Activated T-helper 1 cell treated with anti-CD3 and anti-CD28 coated beads, Interleukin-2, amount 50 U/mL, for 16 hours (primary cell): Measurements from ENCODE around the gene REG3G.

Experiments
- DNase-seq, 2 donors: peaks; one replicate each; pipeline ENCODE4 v3.0.0-alpha.2; 2020; ENCODE audit warnings: low read depth in 1 of 2, low spot score in 1 of 2

The REG3G gene

GRCh38 chr2:79025421-79025820 lies at the start of gene REG3G:
REG3G (plus strand) TSS chr2:79025702; CDS start chr2:79026094, 392 bp downstream.
- DNase-seq, result no peak

- DNase-seq, result no peak
These were observed 47.8 kb upstream of the REG3G start for GRCh38 chr2:78977661-78978145.

- no peak for DNase-seq
These were observed 47.2 kb upstream of the REG3G start for GRCh38 chr2:78978340-78978739.

- no peak for DNase-seq
These were observed 45.9 kb upstream of the REG3G start for GRCh38 chr2:78979380-78980151.

- DNase-seq, result no peak
These were observed 45.4 kb upstream of the REG3G start for GRCh38 chr2:78980152-78980465.

- no peak for DNase-seq
These were observed 44.6 kb upstream of the REG3G start for GRCh38 chr2:78980871-78981270.

GRCh38 chr2:78982638-78983330 lies 42.7 kb upstream of the REG3G start:
- no peak for DNase-seq

GRCh38 chr2:78984386-78984785 lies 41.1 kb upstream of the REG3G start:
- DNase-seq, result no peak

GRCh38 chr2:78985558-78985957 lies 39.9 kb upstream of the REG3G start:
- no peak for DNase-seq

GRCh38 chr2:78989051-78989450 lies 36.5 kb upstream of the REG3G start:
- DNase-seq, result no peak

- no peak for DNase-seq
These were observed 33.1 kb upstream of the REG3G start for GRCh38 chr2:78992451-78992806.

- no peak for DNase-seq
These were observed 32.5 kb upstream of the REG3G start for GRCh38 chr2:78992807-78993517.

GRCh38 chr2:78993518-78994148 lies 31.9 kb upstream of the REG3G start:
- no peak for DNase-seq

GRCh38 chr2:78994789-78995188 lies 30.7 kb upstream of the REG3G start:
- no peak for DNase-seq

GRCh38 chr2:78999406-78999805 lies 26.1 kb upstream of the REG3G start:
- no peak for DNase-seq

GRCh38 chr2:79000008-79000576 lies 25.4 kb upstream of the REG3G start:
- no peak for DNase-seq

GRCh38 chr2:79001285-79001684 lies 24.2 kb upstream of the REG3G start:
- DNase-seq, result no peak

GRCh38 chr2:79004680-79005079 lies 20.8 kb upstream of the REG3G start:
- DNase-seq, result no peak

- no peak for DNase-seq
These were observed 20.3 kb upstream of the REG3G start for GRCh38 chr2:79005216-79005615.

- DNase-seq, result no peak
These were observed 16.1 kb upstream of the REG3G start for GRCh38 chr2:79009388-79009787.

GRCh38 chr2:79011496-79011895 lies 14.0 kb upstream of the REG3G start:
- DNase-seq, result no peak
